Cerebellar cortex (tissue), 1 donor: ENCODE results near the gene LHFPL3.
"Not testable (repeated sequence)": the region's sequence is repeated elsewhere in the genome, so short reads cannot be mapped to it uniquely, and the experiment has no call there.

Experiments used
- DNase-seq: peaks from one replicate; pipeline ENCODE4 v3.0.0-alpha.2; 2015; ENCODE audit warnings: low spot score

LHFPL3 gene

GRCh38 chr7:104695563-104695962, 367.2 kb downstream of the LHFPL3 start:
- DNase-seq = no peak

- no peak for DNase-seq
Observed at GRCh38 chr7:104700336-104700735, 371.9 kb downstream of the LHFPL3 start.

- DNase-seq = not testable (repeated sequence)
Observed at GRCh38 chr7:104721027-104721426, 392.6 kb downstream of the LHFPL3 start.

- DNase-seq = no peak
Observed at GRCh38 chr7:104723001-104723400, 394.6 kb downstream of the LHFPL3 start.

- no peak for DNase-seq
Observed at GRCh38 chr7:104758504-104758903, 430.1 kb downstream of the LHFPL3 start.

GRCh38 chr7:104761892-104762291, 433.5 kb downstream of the LHFPL3 start:
- no peak for DNase-seq

GRCh38 chr7:104767113-104767512, 438.7 kb downstream of the LHFPL3 start:
- no peak for DNase-seq

- no peak for DNase-seq
Observed at GRCh38 chr7:104767826-104768536, 439.6 kb downstream of the LHFPL3 start.

- no peak for DNase-seq
Observed at GRCh38 chr7:104772405-104773345, 444.3 kb downstream of the LHFPL3 start.

GRCh38 chr7:104773796-104774195, 445.4 kb downstream of the LHFPL3 start:
- no peak for DNase-seq

GRCh38 chr7:104775531-104775930, 447.1 kb downstream of the LHFPL3 start:
- DNase-seq = no peak

- no peak for DNase-seq
Observed at GRCh38 chr7:104777301-104777800, 448.9 kb downstream of the LHFPL3 start.

- DNase-seq = no peak
Observed at GRCh38 chr7:104779888-104780287, 451.5 kb downstream of the LHFPL3 start.

- no peak for DNase-seq
Observed at GRCh38 chr7:104784686-104785085, 456.3 kb downstream of the LHFPL3 start.

- no peak for DNase-seq
Observed at GRCh38 chr7:104789780-104790179, 461.4 kb downstream of the LHFPL3 start.

- no peak for DNase-seq
Observed at GRCh38 chr7:104790440-104790839, 462.0 kb downstream of the LHFPL3 start.

- DNase-seq = no peak
Observed at GRCh38 chr7:104791080-104791479, 462.7 kb downstream of the LHFPL3 start.

GRCh38 chr7:104793066-104793465, 464.7 kb downstream of the LHFPL3 start:
- DNase-seq = no peak

- no peak for DNase-seq
Observed at GRCh38 chr7:104794154-104794553, 465.8 kb downstream of the LHFPL3 start.

- no peak for DNase-seq
Observed at GRCh38 chr7:104794589-104794988, 466.2 kb downstream of the LHFPL3 start.

GRCh38 chr7:104795086-104795485, 466.7 kb downstream of the LHFPL3 start:
- DNase-seq = no peak

GRCh38 chr7:104795616-104796398, 467.4 kb downstream of the LHFPL3 start:
- DNase-seq = no peak
